ENCODE measurements around the gene FCN1.

Gene FCN1

GRCh38 chr9:134922932-134923240 lies 5.2 kb upstream of the FCN1 start:
- no peak for TF ChIP-seq CTCF (IDR thresholded peaks at IDR 0.05)
- peak; percentile 57 for DNase-seq (ENCODE audit: low spot score)
- H3K4me3 ChIP-seq = no peak overlapping the region
- no peak overlapping the region for H3K27ac ChIP-seq

GRCh38 chr9:134922066-134922931 lies 4.6 kb upstream of the FCN1 start:
- Histone ChIP-seq H3K27ac (no peak overlapping the region), H3K4me3 (no peak overlapping the region)
- no peak for TF ChIP-seq CTCF (IDR thresholded peaks at IDR 0.05)
- DNase-seq (ENCODE audit: low spot score) = peak; percentile 72

- peak; percentile 35 for DNase-seq (ENCODE audit: low spot score)
- no peak for TF ChIP-seq CTCF (IDR thresholded peaks at IDR 0.05)
- Histone ChIP-seq H3K27ac (no peak overlapping the region), H3K4me3 (no peak overlapping the region)
Measured at GRCh38 chr9:134919303-134919702, 1.6 kb upstream of the FCN1 start.

- H3K4me3 ChIP-seq = no peak overlapping the region
- TF ChIP-seq CTCF (IDR thresholded peaks at IDR 0.05) = no peak
- peak; percentile 22 for DNase-seq (ENCODE audit: low spot score)
- no peak overlapping the region for H3K27ac ChIP-seq
Measured at GRCh38 chr9:134918646-134919045, 934 bp upstream of the FCN1 start.

- Histone ChIP-seq H3K4me3 (no peak overlapping the region), H3K27ac (no peak overlapping the region)
- peak; percentile 68 for DNase-seq (ENCODE audit: low spot score)
- TF ChIP-seq CTCF (IDR thresholded peaks at IDR 0.05) = no peak
Measured at GRCh38 chr9:134916161-134916665, 1.5 kb downstream of the FCN1 start.

GRCh38 chr9:134915046-134915985 lies 2.4 kb downstream of the FCN1 start:
- TF ChIP-seq CTCF (IDR thresholded peaks at IDR 0.05) = no peak
- no peak overlapping the region for H3K27ac ChIP-seq
- no peak overlapping the region for H3K4me3 ChIP-seq
- peak; percentile 57 for DNase-seq (ENCODE audit: low spot score)
